Activated effector memory CD4-positive, alpha-beta T cell treated with Interleukin-2 at 50 U/mL for 16 hours (primary cell): Measurements from ENCODE around the gene PNPT1.
A peak's percentile ranks its signal among the peaks of the same experiment; 100 is the strongest.
"Not testable (repeated sequence)": the region's sequence is repeated elsewhere in the genome, so short reads cannot be mapped to it uniquely, and the experiment has no call there.

ENCODE experiments used
- DNase-seq: peaks from one replicate; pipeline ENCODE4 v3.0.0-alpha.2; 2020

The PNPT1 gene

GRCh38 chr2:55653255-55653654, 40.4 kb downstream of the PNPT1 start:
- DNase-seq, result no peak

GRCh38 chr2:55649211-55649610, 44.4 kb downstream of the PNPT1 start:
- no peak for DNase-seq

GRCh38 chr2:55636831-55637230, 56.8 kb downstream of the PNPT1 start:
- DNase-seq, result no peak

GRCh38 chr2:55628931-55629330, 64.7 kb downstream of the PNPT1 start:
- DNase-seq, result no peak

DNA sequence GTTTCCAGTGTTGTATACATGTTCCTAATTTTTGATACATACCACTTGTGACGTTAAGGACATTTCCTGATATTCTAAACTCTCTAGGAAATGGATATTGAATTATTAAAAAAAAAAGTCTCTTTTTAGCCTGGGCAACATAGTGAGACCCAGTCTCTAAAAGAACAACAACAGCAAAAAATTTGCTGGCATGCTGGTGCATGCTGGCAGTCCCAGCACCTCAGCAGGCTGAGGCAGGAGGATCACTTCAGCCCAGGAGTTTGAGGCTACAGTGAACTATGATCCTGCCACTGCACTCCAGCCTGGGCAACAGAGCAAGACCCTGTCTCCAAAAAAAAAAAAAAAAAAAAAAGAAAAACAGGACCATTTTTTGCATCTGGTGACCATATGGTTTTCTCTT, 65.7 kb downstream of the PNPT1 start:
- no peak for DNase-seq

- no peak for DNase-seq
Measured at GRCh38 chr2:55621802-55622201, 71.8 kb downstream of the PNPT1 start.

GRCh38 chr2:55620123-55620779, 73.4 kb downstream of the PNPT1 start:
- DNase-seq, result no peak

- peak; percentile 41 for DNase-seq
Measured at GRCh38 chr2:55618275-55619055, 75.2 kb downstream of the PNPT1 start.

GRCh38 chr2:55618025-55618274, 75.7 kb downstream of the PNPT1 start:
- no peak for DNase-seq

DNA sequence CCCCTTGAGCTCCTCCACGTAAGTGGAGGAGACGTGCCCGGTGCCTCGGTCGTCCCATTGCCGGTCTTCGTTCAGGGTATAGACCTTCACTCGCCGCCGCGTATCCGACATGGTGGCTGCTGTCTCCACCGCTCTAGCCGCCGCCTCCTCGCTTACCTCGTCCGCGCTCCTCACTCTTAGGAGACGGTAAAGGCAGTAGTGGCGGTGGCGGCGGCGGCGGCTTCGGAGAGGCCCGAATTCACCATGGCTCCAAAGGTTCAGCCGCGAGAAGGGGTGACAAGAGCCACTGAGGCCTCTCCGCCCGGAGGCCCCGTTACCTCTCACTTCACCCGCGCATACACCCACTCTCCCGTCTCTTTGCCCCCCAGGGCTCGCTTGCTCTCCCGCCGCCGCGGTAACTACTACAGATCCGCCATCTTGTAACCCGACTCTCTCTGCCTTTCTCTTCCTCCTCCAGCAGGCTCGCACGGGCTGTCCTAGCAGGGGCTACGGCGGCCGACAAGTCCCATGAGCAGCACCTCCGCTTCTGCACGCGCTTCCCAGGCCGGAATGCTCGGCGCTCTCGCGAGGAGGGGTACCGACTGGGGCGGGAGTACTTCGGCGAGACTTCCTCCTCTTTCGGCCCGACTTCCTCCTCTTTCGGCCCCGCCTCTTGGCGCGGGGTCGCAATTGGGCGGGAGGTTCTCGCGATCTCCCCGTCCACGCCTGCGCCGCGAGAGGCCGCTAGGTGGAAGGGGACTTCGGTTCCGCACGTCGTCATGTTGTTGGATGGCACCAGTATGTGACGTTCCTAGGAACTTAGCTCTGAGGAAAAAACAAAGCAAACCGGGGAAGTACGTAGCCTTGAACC, 76.2 kb downstream of the PNPT1 start, which contains the start of gene PPP4R3B:
Gene PPP4R3B (minus strand): TSS at position 448 of the 850 bp plus-strand sequence. CDS start 337 bp downstream, at position 111.
- peak; percentile 99 for DNase-seq

DNA sequence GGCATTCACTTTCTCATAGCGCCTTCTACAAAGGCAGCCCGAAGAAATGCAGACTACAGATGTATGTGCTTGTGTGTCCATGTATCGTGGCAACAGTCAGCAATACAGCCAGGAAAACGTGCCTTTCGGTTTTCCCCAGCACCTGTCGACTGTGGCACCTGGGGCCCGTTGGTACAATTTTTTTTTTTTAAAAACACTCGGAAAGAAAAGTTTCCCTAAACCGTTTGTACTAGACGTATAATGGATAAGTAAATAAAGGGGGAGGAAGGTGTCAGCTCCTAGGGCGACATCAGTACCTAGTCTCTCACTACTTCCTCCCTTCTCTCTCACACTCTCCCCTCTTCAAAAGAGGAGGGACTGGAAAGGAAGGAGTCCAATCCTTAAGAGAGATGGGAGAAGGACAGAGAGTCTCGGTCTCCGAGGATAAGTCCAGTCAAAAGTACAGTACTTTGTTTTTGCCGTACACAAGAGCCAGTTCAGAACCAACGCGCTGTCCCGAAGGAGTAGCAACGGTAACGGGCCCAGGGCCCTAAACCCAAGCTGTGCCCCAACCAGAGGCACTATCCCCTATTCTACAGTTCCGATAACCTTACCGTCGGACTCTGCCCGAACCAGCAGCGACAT, 77.0 kb downstream of the PNPT1 start:
- DNase-seq, result peak; percentile 37

DNA sequence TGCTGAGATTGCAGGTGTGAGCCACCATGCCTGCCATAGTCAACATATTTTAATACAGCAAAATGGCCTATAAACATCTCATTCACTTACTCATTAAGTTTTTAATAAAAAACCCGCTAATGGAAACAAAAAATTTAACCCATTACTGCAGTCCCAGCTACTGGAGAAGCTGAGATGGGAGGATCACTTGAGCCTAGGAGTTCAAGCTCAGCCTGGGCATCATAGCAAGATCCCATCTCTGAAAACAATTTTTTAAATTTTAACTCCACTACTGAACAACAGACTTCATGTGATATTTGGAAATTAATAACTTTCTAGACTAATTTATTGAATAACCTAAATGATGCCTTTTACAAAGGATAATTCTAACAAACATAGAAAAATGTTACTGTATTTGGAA, 81.6 kb downstream of the PNPT1 start:
- DNase-seq, result no peak

- DNase-seq, result no peak
Measured at GRCh38 chr2:55610954-55611743, 82.5 kb downstream of the PNPT1 start.

DNA sequence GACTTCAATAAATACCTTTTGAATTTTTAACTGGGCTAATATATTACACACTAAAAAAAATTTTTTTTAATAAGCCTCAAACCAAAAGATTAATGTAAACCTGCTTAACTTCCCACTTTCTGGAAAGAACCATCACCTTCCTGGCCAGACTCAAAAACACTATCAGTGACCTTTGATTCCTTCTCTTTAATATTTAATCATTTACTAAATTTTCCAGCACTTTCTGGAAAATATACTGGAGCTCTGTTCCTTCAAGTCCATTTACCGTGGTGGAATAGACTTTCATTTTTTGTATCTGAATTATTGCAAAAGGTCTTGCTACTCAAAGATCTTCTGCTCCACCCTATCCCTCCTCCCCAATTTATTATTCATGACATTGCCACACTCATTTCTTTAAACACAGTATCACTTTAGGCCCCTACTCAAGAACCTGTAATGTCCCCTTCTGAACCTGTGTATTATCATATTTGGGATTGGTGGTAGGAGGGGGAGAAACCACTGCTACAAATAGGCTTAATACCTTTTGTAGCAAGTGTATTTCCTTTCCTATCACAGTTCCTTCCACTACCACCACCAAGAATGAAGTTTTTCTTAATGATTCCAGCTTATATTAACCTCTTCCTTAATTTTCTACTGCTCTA, 83.6 kb downstream of the PNPT1 start:
- no peak for DNase-seq

DNA sequence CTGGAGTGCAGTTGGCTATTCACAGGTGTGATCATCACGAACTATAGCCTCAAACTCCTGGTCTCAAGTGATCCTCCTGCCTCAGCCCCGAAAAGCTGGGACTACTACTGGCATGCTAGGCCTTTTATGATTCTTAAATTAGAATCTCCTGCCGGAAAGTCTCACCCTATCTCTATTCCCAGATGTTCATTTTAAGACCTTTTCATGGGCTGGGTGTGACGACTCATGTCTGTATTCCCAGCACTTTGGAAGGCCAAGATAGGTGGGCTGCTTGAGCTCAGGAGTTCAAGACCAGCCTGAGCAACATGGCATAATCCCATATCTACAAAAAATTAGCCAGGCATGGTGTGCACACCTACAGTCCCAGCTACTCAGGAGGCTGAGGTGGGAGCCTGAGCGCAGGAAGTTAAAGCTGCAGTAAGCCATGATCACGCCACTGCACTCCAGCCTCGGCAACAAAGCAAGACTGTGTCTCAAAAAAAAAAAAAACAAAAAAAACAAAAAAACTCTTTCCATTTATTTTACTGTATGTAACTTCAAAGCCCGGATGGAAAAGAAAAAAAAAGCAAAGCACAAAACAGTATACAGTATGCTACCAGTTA, 84.3 kb downstream of the PNPT1 start:
- no peak for DNase-seq

DNA sequence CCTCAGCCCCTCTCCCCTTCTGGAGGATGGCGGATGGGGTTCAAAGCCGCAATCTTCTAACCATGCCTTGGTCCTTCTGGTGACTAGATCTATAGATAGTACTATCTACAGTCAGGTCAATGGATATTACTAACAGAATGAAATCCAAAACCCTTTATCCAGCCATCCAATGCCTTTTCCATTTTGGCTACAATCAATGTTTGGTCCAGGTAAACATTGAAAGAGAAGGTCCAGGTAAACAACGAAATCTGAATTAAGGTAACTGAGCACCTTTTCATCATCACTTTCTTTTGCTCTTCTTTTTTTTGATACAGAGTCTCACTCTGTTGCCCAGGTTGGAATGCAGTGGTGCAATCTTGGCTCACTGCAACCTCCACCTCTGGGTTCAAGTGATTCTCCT, 85.9 kb downstream of the PNPT1 start:
- DNase-seq, result no peak

- no peak for DNase-seq
Measured at GRCh38 chr2:55604027-55604565, 89.5 kb downstream of the PNPT1 start.

- no peak for DNase-seq
Measured at GRCh38 chr2:55601849-55602248, 91.8 kb downstream of the PNPT1 start.

GRCh38 chr2:55598056-55598795, 95.4 kb downstream of the PNPT1 start:
- no peak for DNase-seq

GRCh38 chr2:55596795-55597194, 96.8 kb downstream of the PNPT1 start:
- DNase-seq, result not testable (repeated sequence)
